NCI-H345 treated with DMSO at 0.1 percent for 48 hours (cell line): ENCODE measurements around the gene SPEF2.

Experiments used
- DNase-seq: peaks from one replicate; lab custom pipeline; 2025; ENCODE audit not compliant: unreplicated experiment; lab: John Stamatoyannopoulos, UW

SPEF2 gene

DNA sequence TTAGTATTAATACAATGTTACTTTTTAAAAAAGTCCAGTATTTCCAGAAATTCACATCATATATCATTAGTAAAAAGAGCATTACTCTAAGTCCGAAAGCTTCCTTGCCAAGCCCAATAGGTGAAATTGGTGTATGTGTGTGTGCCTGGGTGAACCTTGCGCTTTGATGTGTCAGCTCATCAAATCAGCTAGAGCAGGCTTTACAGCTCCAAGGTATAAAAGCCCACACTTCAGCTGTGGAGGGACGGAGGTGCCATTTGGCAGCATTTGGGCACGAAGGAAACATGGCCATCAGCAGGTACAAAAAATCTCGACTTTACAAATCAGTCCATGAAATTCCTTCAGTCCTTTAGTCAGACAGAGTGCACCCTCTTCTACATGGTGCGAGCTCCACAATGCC lies 162.6 kb downstream of the SPEF2 start:
- no peak for DNase-seq

DNA sequence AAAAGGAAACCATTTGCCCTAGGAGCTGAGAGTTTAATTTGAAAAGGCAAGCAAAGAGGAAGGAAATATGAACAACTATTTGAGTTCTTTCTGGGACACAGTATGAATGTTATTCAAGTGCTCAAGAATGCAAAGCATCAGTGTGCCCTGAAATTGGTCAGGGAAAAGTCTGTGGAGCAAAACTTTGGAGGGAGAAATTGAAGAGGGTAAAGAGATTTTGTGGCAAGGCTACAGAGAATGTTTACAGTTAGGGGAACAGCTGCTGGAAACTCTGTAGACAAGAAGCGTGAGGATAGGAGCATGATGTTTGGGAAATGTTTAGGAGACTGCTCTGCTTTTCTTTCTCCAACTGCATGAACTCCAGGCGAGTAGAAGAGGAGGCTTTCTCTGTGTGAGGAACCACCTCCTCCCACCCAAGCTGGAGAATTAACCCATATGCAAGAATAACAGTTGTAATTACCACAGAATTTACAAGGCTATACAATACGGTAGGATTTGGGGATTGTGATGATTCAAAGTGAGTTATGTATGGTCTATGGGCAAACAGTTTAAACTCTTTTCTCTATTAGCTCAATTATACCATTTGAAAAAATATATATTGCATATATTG lies 163.6 kb downstream of the SPEF2 start:
- DNase-seq, result no peak

DNA sequence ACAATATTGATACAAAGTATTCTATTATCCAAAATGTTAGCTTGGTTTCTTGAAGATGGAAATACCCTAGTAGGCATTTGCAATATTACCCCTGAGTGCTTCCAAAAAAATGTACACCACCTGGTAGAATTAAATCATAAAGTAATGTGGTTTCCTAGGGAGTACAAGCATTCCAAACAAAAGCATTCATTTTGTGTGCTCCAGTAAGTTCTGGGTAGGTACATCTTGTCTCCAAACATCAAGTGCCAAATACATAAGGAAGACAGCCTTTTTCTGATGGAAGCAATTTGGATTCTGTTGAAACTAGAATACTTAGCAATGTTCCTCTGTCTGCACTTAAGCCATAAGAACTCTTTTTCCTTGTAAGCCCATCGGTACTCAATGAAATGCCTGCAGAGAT lies 165.9 kb downstream of the SPEF2 start:
- DNase-seq, result no peak

DNA sequence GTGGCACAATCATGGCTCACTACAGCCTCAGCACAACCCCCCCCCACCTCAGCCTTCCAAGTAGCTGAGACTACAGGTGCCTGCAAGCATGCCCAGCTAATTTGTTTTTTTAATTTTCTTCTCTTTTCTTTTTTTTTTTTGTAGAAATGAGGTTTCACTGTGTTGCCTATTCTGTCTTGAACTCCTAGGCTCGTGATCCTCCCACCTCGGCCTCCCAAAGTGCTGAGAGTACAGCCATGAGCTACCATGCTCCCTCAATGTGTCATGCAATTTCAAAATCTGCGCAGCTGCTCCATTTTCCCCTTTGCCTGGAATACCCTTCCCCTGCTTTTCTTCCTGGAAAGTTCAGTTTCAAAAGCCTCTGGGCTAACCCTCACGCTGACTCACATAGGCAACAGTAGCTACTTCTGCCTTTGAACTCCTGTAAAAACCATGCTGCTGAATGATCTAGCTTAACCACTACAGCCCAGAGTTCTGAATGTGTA lies 168.0 kb downstream of the SPEF2 start:
- DNase-seq, result no peak

DNA sequence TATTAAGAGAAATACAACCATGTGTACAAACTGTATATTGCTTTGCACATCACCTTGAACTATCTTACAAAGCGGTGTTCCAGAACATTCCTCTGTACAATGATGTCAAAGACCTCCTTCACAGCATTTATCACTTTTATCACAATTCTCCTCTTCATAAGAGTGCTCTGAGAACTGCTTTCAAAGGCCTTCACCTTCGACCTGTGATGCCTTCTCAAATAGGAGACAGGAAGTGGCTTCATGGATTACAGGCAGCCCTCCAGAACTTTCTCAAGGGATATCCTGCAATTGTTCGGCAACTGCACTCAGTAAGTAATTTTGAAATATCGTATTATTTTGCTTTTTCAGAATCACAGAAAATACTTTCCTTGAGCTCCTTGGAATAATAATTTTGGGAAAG lies 171.1 kb downstream of the SPEF2 start:
- DNase-seq, result no peak

DNA sequence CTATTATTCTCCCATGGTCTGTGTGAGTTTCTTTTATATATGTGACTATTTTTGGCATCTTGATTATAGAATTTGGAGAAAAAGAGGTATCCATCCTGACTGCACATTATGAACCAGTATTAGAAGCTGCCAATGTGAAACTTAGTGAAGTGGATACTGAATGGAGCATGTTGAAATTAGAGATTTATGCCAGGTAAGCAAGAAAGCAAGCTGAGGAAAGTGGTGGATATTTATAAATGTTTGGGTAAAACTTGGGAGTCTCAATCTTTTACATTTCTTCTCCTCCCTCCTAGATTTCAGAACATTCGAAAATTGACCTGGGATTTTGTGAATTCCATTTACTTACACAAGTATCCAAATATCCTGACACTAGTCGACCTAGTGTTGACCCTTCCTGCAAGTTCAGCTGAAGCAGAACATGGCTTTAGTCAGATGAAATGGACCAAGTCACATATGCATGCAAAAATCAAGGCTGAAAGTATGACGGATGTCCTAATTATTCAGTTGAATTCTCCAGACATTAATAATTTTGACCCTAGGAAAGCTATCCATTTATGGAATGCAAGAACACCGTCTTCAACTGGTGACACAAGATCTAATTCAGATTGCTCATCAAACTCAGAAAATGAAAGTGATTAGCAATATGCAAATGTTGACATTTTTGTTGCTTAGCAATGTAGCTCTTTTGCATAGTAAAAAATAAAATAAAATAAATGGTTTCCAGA lies 172.2 kb downstream of the SPEF2 start:
- DNase-seq, result no peak

DNA sequence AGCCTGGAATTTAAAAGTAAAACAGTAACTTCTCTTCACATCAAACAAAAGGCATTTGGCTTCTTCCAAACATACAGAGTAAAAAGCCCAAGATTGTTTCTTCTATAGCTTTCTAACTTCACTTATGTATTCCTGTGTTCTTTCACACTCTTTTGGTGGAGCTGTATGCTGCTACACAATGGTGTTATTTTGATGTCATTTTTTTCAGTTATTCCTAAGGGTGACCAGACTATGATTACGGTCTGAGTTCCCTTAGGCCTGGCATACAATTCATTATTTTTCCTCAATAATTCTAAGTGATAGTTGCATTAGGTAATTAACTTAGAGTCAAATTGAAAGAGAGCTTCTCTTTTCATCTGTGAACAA lies 172.8 kb downstream of the SPEF2 start:
- DNase-seq, result no peak

DNA sequence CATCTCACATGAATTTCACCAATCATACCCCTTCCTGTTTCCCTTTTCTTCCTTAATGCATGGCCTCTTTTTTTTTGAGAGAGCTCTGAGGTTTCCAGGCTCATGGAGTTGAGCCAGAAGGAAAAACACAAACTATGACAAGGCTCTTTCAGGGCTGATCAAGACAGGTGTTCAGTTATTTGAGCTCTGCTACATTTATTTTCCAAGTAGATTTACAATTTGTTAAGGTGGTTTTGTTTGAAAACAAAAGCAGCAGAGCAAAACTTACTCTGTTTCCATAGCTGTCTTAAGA lies 176.6 kb downstream of the SPEF2 start:
- DNase-seq, result no peak

DNA sequence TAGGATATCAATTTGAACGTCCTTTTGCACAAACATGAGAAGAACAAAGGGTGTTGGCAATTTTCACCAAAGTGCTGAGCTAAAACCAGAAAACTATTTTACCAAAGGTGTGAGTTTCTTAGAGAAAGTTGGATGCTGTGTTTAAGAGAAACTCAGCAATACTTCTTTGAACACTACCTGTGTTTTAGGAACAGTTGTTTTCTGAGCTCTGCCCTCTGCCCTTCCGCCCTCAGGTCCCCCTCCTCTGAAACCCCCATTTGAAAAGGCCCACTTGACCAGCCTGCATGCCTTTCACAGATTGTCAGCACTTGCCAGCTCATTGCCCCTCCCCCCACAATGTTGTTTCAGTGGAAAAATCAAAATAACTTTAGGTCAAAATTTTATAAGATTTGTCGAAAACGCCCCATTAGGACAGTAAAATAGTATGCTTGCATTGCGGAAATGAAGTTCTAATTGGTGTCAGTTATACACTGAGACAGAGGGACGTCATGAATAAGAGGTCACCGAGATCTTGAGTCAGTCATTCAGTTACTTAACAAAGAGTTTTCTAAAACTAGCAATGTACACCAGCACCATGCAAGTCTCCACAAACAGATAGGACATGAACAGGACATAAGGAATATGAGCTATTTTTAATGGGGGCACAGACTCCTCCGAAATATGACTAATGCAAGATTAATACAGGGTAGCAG lies 177.2 kb downstream of the SPEF2 start:
- no peak for DNase-seq

DNA sequence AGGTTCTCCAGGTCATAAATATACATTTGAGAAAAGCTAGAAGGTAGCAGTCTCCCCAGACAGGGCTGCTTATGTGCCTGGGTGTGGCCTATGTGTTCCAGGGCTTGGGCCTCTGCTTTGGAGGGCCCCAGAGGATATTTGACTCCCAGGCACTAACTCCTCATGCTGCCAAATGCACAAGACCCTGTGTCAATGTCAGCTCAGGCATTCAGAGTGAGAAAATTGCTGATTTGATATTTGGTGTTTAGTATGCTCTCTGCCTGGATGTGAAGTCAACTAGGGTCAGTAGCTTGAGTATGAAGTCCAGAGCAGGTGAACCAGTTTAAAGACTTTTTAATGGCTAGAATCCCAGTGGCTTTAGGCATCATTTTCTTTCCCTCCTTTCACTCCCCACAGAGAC lies 181.5 kb downstream of the SPEF2 start:
- no peak for DNase-seq

DNA sequence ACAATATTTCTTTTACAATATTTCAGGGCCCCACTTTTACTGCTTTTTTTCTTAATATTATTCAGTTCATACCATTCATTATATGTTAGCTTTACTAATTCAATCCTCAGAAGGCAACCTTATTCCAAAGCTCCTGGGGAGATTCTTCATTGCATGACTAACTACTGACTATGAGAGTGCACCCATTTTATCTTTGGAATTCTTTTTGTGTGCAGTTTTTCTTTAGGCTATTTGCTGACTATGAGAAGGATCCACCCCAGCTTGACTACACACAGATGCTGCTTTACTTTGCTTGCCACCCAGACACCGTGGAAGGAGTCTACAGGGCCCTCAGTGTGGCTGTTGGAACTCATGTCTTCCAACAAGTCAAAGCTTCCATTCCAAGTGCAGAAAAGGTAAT lies 182.1 kb downstream of the SPEF2 start:
- DNase-seq, result no peak

DNA sequence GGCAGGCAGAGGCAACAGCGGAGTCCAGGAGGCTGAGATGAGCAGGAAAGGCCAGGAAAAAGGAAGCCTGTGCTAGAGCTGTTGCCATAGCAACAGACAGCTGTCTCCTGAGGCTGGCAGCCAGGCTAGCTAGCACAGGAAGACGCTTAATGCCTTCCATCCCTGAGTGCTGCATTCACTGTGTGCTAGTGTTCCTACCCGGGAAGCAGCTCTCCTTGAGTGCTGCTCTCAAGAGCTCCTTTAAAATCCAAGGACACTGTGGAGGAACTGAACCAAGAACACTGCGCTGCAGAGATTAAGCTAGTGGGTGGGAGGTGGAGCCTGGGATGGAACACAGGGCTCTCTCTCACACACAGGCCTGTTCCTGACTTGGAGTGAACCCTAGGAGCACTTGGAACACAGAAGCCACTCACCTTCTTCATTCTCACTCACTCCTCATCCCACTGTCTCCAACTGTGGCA lies 185.6 kb downstream of the SPEF2 start:
- no peak for DNase-seq

DNA sequence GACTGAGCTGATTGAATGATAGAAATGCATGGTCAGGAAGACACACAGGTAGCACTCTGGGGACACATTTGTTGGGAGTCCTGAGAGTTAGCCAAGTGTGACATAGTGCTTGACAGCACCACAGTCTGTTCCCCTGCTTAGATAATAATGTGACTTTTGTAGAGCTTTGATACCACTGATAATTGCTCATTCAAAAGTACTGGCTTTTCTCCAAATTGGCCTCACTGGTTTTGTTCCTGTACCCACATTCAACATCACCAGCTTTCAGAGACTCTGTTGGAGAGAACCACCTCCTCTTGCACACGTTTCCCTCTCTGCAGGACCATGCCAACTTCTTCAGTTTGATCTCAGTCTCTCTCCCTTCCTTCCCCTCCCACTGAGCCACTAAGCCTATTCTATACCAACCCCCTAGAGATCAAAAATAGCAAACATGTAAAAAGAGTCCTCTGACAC lies 186.6 kb downstream of the SPEF2 start:
- no peak for DNase-seq

DNA sequence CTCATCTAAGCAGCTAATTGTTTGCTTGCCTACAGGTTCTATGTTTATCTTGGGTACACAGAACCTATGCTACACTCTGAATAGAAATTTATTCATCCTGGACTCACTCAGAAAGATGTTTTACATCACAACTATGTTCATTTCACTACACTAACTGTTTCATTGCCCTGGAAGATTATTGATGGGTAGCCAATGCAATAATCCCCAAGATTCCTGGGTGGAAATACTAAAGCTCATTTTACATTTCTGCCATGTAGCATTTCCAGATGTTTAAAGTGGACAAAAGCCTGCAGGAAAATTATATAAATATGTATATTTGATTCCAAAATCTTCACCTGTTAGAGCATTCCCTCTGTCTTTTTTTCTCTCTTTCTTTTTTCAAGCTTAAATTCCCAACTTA lies 187.2 kb downstream of the SPEF2 start:
- DNase-seq, result no peak

DNA sequence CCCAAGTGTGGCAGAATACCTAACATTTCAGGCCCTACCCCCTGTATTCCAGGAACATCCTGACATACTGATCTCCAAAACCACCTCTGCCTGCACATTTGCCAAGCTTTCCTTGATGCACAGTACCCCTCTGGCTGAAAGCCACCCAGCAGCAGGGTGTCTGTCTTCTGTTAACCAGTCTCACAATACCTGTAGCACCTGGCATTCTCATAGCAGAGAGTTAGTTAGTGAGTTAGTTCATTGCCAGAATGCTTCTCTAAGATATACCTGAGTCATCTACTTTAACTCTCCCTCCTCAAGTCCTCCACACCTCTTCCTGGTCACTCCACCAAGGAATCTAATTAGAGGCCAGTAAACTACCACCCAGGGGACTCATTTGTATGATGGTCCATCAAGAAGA lies 192.9 kb downstream of the SPEF2 start:
- DNase-seq, result no peak

DNA sequence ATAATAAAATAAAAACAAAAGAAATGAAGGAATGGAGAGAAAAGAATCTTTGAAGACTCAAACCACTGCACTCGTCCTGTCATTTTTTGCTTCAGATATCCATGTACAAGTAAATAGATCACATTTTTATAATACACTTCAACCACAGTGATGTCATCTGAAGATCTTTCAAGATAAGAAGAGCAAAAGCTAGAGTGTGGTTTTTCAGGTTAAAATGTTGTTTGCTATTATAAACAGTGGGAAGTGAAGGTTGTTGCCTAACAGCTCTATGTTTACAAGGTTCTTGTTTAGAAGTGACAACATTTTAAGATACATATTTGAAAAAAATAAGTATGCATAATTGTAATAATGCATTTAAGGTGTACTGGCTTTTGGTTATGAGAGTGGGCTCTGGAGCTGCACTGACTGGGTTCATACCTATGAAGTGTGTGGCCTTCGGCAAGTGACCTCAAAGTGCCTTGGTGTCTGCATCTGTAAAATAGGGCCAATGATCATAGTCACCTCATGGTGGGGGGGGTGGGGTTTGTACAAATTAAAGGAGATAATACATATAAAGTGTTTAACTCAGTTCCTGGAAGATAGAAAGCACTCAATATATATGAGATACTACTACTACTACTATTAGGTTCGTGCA lies 193.6 kb downstream of the SPEF2 start:
- DNase-seq, result no peak

DNA sequence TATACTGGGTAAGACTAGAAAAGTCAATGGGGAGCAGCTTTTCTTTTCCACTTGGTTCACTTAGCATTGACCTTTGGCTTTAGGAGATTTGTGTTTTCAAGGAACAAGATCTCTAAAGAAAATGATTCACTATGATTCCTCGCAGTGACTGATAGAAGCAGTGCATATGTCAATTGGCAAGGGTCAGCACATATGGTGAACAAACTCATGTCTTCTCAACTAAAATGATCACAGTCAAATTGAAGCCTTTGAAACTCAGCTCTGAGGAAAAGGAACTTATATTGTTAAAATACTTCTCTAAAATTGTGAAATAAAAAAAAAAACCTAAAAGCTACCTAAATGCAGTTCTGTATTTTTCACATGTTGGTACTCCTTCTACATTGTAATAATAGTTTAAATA lies 195.9 kb downstream of the SPEF2 start:
- no peak for DNase-seq

DNA sequence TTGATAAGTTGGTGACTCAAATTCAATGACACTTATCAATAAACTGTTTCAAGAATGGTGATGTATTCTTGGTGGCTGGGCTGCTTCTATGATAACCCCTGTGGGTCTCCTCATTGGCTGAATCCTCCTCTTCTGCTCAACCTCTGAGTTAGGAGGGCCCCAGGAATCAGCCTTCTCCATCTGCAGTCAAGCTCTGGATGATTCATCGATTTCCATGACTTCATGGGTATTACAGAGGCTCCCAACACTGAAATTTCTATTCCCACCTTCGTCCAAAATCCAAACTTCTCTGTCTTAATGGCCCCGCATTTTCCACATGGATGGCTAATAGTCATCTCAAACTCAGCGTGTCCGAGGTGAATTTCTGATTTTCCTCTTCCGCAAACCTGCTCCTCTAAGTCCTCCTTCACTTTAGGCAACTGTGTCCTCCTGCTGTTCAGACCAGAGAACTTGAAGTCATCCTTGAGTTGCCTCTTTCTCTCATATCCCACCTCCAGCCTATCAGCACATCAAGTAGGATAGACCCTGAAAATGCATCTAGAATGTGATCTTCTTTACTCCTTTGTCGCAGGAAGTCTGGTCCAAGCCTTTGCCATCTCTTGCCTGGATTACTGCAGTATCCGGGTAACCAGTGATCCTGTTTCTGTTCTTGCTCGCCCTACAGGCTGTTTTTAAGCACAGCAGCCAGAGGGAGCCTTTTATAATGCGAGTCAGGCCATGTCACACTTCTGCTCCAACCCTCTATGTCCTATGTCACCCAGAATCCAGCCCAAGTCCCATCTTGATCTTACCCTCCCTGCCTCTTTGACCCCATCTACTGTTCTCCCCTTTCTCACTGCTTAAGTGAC lies 197.7 kb downstream of the SPEF2 start:
- DNase-seq, result no peak

DNA sequence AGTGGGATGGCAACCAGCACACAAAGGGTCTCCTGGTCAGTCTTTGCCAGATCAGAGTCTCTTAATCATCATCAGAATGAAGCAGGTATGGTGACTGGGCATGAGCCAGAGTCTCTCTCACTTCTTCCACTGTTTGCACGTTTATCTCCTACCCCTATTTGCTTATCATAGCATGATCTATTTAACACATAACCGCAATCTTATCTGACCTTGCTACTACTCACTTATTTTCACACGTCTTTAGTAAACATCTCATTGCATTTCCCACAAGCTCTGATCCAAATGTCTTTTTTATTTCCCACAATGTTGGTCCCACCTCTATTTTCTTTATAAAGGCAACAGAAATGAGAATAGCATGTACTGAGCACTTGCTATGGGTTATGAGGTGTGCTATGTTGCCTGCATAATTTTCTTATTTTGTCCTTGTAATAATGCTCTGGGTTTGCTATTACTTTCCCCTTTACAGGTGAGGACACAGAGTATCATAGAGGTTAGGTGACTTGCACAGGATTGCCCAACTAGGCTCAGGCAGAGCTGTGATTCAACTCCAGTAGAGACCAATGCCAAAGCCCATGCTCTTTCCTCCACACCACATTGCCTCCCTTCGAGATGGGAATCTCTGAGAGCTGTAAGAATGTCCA lies 199.3 kb downstream of the SPEF2 start:
- no peak for DNase-seq

DNA sequence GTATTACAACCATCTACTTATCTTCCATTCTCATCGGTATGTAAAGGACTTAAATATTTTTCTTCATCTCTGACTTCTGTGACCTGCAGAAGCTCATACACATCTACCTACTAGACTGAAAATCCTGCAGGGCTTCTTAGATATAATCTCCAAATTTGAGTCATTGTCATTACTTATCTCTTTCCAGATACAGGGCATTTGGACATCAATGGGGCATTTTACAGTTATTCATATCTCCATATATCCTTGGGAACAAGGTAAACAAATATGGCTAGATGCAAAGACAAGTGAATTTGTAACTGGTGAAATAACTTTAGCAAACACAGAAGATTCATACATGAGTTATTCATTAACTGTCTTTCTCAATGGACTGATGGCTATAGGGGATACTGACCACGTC lies 201.4 kb downstream of the SPEF2 start:
- no peak for DNase-seq

DNA sequence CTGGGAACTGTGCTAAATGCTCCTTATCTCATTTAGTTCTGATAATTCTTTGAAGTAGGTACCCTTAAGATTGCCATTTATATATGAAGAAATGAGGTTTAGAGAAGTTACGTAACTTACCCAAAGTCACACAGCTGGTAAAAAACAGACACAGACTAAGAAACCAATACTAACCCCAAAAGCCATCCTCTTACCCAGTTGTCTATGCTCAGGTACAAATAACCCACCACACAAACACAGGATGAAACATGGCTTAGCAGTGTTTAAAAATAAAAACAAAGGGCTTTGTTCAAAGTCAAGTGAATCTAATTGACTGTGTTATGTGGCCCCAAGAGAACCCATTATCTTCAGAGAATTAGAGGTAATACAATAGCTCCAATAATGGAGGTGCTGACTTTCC lies 202.0 kb downstream of the SPEF2 start:
- DNase-seq, result no peak
